ENCODE results near the gene ARHGEF37. TPM values are rescaled to one million over a fixed set of nuclear protein-coding genes. Genes with fewer than 3 reads are reported as not detected.
"Not testable (repeated sequence)": the region's sequence is repeated elsewhere in the genome, so short reads cannot be mapped to it uniquely, and the experiment has no call there.

The ARHGEF37 gene, protein sequence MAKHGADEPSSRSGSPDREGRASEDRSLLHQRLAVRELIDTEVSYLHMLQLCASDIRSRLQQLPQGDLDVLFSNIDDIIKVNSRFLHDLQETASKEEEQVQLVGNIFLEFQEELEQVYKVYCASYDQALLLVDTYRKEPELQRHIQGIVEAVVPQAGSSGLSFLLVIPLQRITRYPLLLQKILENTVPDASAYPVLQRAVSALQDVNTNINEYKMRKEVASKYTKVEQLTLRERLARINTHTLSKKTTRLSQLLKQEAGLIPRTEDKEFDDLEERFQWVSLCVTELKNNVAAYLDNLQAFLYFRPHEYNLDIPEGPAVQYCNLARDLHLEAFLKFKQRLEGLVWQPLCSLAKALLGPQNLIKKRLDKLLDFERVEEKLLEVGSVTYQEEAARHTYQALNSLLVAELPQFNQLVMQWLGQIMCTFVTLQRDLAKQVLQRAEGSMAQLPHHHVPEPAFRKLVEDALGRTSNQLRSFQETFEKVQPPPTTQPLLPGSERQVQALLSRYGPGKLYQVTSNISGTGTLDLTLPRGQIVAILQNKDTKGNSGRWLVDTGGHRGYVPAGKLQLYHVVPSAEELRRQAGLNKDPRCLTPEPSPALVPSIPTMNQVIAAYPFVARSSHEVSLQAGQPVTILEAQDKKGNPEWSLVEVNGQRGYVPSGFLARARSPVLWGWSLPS
- not detected in 2 replicates for polyA plus RNA-seq (2014; cell fraction: cytosol; rRNA removed)
- polyA plus RNA-seq (2014; cell fraction: nucleus; rRNA removed) = 0.02 TPM in 1 of 2 replicates, not detected in the other

- no peak for DNase-seq (ENCODE audit: low spot score)
Measured at GRCh38 chr5:149581192-149581861, at the start of gene ARHGEF37. Gene ARHGEF37, plus strand, starts transcription at chr5:149581498. Its CDS starts 16,272 bp downstream, at chr5:149597770.

- DNase-seq (ENCODE audit: low spot score) = no peak
Measured at GRCh38 chr5:149532413-149532812, 48.9 kb upstream of the ARHGEF37 start.

GRCh38 chr5:149535787-149536186 is 45.5 kb upstream of the ARHGEF37 start:
- not testable (repeated sequence) for DNase-seq (ENCODE audit: low spot score)

DNA sequence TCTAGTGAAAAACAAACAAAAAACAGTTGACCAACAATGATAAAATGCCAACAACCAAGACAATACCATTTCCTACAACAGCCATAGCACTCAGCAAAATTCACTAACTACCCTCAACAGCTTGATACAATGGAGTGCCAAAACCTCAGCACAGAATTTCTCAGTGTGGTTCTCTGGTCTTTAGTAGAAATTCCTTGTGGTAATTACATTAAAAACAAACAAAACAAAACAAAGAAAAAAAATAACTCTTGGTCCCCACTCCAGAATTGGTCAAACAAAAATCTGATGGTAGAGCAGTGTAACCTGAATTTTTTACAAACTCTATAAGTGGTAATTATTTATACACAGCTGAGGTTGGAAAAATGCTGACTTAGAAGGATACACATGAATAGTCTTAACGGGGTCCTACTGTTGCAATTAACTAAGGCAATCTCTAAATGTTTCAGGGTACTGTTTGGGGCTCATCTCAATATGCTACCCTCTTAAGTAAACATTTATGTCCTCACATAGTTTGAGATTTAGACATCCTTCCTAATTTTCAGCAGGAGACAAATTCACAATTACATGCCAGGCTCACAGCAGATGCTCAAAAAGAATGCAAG is 43.8 kb upstream of the ARHGEF37 start:
- no peak for DNase-seq (ENCODE audit: low spot score)

DNA sequence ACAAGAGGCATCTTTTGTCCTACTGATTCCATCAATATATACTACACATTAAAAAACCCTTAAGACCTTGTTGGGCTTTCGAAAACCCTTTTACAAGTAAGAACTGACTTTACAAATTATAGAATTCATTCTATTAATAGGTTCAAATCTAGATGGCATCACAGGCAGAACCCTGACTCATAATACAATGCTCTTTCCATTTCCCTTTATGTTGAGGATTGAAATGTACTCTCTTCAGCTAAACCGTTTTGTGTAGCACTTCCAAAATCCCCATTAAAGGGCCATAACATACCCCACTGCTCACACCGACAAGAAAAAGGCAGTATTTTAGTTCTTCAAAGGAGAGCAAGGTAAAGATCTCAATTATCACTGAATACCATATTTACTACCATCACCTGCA is 41.2 kb upstream of the ARHGEF37 start:
- no peak for DNase-seq (ENCODE audit: low spot score)

GRCh38 chr5:149541893-149542292 is 39.4 kb upstream of the ARHGEF37 start:
- no peak for DNase-seq (ENCODE audit: low spot score)

DNA sequence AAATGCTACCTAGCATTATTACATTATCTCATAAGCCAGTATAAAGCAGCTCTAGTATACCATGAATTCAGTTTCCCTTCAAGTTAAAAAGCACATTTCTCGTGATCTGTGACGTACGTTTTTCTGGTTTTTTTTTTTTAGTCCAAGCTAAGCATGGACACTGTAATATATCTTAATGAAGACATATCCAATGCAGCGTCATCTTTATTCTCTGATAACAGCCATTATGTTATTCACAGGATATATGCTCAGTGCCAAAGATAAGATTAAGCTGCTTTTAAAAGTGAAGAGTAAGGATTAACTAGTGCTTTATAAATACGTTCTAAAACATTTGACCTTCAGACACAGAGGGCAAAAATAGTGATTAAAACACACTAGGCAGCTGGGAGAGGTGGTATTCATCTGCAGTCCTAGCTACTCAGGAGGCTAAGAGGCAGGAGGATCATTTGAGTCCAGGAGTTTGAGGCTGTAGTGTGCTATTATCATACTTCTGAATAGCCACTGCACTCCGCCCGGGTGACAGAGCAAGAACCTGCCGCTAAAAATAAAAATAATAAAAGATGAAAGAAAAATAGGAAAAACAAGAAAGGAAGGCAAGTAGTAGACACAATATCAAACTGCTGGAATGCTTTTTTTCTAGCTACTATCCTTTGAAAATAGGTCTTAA is 37.8 kb upstream of the ARHGEF37 start:
- DNase-seq (ENCODE audit: low spot score) = no peak

DNA sequence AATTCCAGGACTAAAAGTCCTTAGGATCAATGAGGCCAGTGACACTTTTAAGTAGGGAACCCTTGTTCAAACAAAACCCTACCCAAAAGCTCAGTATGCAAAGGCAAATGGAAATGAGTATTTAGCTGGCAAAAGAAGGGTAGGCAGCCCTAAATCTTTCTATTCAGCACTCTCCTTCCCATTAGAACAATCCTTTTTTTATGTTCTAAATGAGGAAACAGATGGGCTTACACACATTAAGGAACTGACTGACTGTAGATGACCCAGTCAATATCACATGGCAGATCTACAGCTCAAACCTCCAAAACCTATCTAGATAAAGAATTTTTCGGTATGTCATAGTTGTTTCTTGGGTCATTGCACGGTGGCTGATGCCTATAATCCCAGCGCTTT is 37.3 kb upstream of the ARHGEF37 start:
- DNase-seq (ENCODE audit: low spot score) = no peak

- DNase-seq (ENCODE audit: low spot score) = no peak
Measured at GRCh38 chr5:149545327-149545726, 36.0 kb upstream of the ARHGEF37 start.

- no peak for DNase-seq (ENCODE audit: low spot score)
Measured at GRCh38 chr5:149546974-149547373, 34.3 kb upstream of the ARHGEF37 start.

DNA sequence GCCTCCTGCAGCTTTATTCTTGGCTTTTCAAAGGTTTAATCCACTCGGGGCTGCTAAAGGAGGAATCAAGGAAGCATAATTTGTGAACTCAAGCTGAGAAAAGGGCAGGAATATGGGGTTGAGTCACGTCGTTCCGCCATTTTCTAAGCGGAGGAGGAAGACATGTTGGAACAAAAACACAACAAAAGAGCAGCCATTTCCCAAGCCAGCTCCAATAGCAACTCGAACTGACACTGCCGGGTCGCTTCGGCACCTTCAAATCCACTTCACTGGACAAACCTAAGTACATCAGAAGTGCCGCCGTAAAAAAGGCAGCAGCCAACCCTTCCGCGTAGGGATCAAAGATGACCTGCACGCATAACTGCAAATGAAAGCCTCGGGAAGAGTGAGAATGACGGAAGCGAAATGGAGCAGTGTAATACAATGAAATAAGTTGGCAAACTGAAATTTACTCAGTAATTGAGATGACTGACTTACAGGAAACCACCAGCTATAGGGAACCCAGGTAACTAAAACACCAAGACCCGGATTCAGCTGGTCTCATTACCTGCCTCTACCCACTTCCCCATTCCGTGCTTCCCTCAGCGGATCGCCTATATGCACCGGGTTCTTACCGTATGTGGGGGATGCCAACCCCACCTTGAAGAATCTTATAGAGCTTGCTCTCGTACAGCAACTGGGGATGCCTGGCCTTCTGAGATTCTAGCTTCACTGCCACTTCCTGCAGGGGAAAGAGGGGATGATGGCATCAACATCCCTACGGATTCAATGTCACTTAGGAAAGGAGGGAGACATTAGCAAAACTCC is 31.6 kb upstream of the ARHGEF37 start:
- peak; percentile 8 for DNase-seq (ENCODE audit: low spot score)

DNA sequence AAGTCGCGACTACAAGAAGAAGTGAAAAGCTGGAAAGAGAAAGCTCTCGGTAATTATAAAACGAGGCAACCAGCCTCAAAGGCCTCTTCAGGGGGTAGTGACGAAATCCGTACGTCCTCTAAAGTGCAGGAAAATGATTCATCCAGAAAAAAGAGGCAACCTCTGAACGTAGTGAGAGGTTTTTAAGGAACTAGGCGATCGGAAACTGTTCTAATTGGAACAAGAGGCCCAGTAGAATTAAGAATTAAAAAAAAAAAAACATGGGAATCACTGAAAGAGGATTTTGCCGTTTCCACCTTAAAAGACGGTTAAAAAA is 31.1 kb upstream of the ARHGEF37 start:
- no peak for DNase-seq (ENCODE audit: low spot score)

DNA sequence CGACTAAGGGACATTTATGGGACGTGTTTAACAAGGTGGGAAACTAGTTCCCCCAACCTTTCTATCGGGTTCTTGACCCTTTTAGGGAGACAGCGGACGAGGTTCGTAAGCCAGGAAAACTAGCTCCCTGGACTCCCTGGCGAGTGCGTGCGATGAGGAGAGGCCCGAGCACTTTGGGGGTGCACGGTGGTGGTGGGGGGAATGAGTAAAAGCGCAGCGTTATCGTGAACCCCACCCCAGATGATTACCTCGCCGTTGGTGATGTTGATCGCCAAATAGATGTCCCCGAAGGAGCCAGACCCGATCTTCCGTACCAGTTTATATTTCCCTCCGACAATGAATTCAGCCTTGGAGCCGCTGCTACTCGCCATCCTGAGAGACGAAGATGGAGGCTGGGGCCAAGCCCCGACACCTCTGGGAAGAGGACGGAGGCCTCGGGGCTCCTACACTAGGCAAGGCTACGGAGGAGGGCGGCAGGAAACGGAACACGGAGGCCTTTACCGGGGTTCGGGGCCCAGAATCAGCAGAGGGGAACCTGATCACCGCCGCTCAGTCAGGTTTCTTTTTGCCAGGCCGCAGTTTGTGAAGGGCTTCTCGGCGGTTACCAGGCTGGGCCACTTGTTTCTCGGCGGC is 30.6 kb upstream of the ARHGEF37 start:
- DNase-seq (ENCODE audit: low spot score) = no peak

DNA sequence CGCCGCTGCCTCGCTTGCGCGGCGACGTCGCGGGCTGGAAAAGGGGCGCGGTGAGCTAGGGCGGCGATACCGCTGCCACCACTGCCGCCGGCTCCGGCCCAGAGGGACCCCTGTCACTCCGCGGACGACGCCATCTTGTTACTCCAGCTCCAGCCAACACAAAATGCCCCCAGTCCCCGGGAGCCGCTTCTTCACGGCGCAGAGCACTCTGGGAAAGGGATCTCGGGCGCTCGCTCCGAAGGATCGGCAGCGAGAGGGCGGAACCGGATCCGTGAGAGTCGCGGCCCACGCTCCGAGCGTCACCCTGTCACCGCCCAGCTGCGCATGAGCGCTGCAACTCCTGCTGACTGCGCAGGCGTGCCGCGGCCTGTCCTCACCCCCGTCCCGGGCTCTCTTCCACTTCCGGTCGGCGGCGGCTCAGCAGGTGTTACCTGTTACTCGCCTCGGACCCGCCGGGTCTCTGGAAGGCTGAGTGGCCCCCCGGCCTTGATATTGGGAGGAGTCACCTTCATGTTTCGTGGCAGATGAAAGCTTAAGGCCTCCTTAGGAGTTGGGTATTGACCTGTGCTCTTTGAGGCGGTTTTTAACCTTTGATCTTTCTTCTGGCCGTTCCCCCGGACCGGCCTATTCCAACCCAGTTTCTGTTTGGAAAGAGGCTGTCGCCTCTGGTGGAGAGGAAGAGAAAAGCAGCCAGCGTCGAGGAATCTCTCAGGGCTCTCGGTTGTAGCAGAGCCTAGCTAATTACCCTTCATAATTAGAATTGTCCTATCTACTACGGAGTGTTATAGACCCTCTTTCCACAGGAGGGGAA is 29.9 kb upstream of the ARHGEF37 start, which contains the start of gene CSNK1A1:
Gene CSNK1A1 (minus strand): TSS at position 213 of the 811 bp plus-strand sequence. CDS start 475 bp downstream, outside the sequence.
- peak; percentile 98 for DNase-seq (ENCODE audit: low spot score)

- no peak for DNase-seq (ENCODE audit: low spot score)
Measured at GRCh38 chr5:149552038-149552494, 29.2 kb upstream of the ARHGEF37 start.

DNA sequence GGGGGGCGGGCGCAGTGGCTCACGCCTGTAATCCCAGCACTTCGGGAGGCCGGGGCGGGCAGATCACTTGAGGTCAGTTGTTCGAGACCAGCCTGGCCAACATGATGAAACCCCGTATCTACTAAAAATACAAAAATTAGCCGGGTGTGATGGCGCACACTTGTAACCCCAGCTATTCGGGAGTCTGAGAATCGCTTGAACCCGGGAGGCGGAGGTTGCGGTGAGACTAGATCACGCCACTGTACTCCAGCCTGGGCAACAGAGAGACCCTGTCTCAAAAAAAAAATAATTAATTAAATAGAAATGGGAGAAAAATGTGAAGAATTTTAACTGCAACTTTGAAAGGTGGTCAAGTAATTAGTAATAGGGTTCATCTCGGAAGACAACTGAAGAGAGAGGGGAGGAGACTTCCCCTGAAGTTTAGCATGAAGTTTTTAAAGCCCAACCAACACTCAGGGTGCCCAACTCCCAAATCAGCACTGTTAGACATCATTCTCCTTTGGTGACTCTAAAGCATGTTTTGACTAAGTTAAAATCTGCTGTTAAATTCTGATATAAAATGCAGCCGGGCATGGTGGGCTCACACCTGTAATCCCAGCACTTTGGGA is 28.6 kb upstream of the ARHGEF37 start:
- DNase-seq (ENCODE audit: low spot score) = no peak

GRCh38 chr5:149559706-149560105 is 21.6 kb upstream of the ARHGEF37 start:
- DNase-seq (ENCODE audit: low spot score) = no peak

GRCh38 chr5:149561848-149562247 is 19.4 kb upstream of the ARHGEF37 start:
- no peak for DNase-seq (ENCODE audit: low spot score)

DNA sequence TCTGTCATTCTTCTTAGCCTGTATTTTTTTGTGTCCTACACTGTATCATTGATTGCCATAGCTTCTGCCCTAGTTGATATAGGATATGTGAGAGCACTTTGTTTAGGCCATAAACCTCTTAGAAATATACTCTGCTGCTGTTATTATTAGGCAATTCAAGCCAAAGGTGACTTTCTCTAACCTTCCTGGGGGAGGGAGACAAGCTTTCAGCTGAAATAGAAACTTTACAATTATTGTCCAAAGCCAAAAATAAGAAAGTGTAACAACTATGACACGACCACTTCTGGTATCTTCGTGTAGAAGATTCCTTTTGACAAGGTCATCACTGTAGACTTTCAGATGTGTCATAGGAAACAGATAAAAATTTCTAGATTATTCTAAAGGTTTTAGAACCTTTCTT is 17.8 kb upstream of the ARHGEF37 start:
- DNase-seq (ENCODE audit: low spot score) = no peak
